A549 (cell line): ENCODE results near the gene CORO2B. TPM values are rescaled to one million over a fixed set of nuclear protein-coding genes. Genes with fewer than 3 reads are reported as not detected.

Experiments
- ATAC-seq, 2 experiments: fragments of 200-7000 bp in 1 of 2; fragments of >200 bp in 1 of 2; cut with Nextera tagmentation in 1 of 2; cut with Tn5 transposase in 1 of 2; 3 replicates each; pipeline versions ENCODE4 v1.8.0 to v1.9.1; 2018 to 2020; ENCODE audit warnings: mild to moderate bottlenecking in 1 of 2, moderate library complexity in 1 of 2
- CTCF ChIA-PET: fragments of 300-600 bp; sonication (Branson Sonifier 250); formaldehyde crosslinking; extraction: SDS; loops from one replicate; lab custom pipeline; 2021; ENCODE audit warnings: antibody characterized with exemption, inconsistent platforms; lab: Yijun Ruan, JAX
- POLR2A ChIA-PET: fragments of 350-600 bp; formaldehyde crosslinking; extraction: SDS; loops from one replicate; lab custom pipeline; 2021; ENCODE audit warnings: antibody characterized with exemption, inconsistent platforms; lab: Yijun Ruan, JAX
- DNase-seq, 2 experiments: peaks; one replicate each; pipeline versions ENCODE4 v3.0.0 to v3.0.0-alpha.2; 2011 to 2016; ENCODE audit warnings: low read depth in 1 of 2, low spot score in 1 of 2
- FAIRE-seq: peaks from 2 replicates; lab custom pipeline; 2011; peaks lifted over from hg19 to GRCh38; lab: Jason Lieb, UNC
- H3K27ac ChIP-seq, 2 experiments: fragments of >200 bp; sonication (Bioruptor Twin); formaldehyde crosslinking; 3 replicates each; pipeline ENCODE4 v1.5.1; 2016 to 2017
- H3K4me1 ChIP-seq: fragments of >200 bp; sonication (Bioruptor Twin); formaldehyde crosslinking; 3 replicates; pipeline ENCODE4 v1.6.1; 2016
- H3K4me2 ChIP-seq: fragments of >200 bp; sonication (Bioruptor Twin); formaldehyde crosslinking; 3 replicates; pipeline ENCODE4 v1.6.1; 2016
- H3K4me3 ChIP-seq: fragments of >200 bp; sonication (Bioruptor Twin); formaldehyde crosslinking; 3 replicates; pipeline ENCODE4 v1.5.1; 2016
- H3K9me3 ChIP-seq: fragments of >200 bp; sonication (Bioruptor Twin); formaldehyde crosslinking; 3 replicates; pipeline ENCODE4 v1.6.1; 2016
- HOXA7 ChIP-seq: fragments of 250-450 bp; sonication (Bioruptor Pico); IDR thresholded peaks from 2 replicates; pipeline ENCODE4 v1.5.0; 2020; ENCODE audit warnings: mild to moderate bottlenecking, moderate library complexity
- MAZ ChIP-seq: fragments of 150-350 bp; IDR thresholded peaks from 2 replicates; pipeline ENCODE4 v1.6.1; 2014; ENCODE audit warnings: antibody characterized with exemption, low read depth, low read length, borderline replicate concordance
- PBX3 ChIP-seq: IDR thresholded peaks from 2 replicates; pipeline ENCODE4 v1.6.1; 2012
- SREBF2 ChIP-seq: fragments of 450-650 bp; IDR thresholded peaks from 2 replicates; pipeline ENCODE4 v1.6.1; 2014; ENCODE audit warnings: mild to moderate bottlenecking, moderate library complexity
- TP53 ChIP-seq: fragments of 250-450 bp; sonication (Bioruptor Pico); IDR thresholded peaks from 2 replicates; pipeline ENCODE4 v1.5.0; 2021; ENCODE audit warnings: mild to moderate bottlenecking, moderate library complexity
- WGBS: methylation state at CpG from one replicate; pipeline ENCODE4 v1.1.6; 2017; ENCODE audit errors: missing lambda C conversion rate; 5-methylcytosine and 5-hydroxymethylcytosine counted together
- polyA plus RNA-seq, 4 experiments: library from polyadenylated mRNA; depleted of rRNA in 3 of 4; stranded (reverse); fragments of >200 nt; fragmentation: RNase III in 1 of 4; extraction: RNeasy Plus Mini Kit Qiagen cat#74134 plus additional on column Dnase treatment in 1 of 4; gene quantifications; 2 replicates in 3 of 4; 3 replicates in 1 of 4; pipeline ENCODE4 v1.2.3, GENCODE V29; 2011 to 2017
- TF ChIP-seq, protein P1 (sequence below): fragments of 450-650 bp; IDR thresholded peaks from 2 replicates; pipeline ENCODE4 v1.6.1; 2014; ENCODE audit warnings: antibody characterized with exemption
- TF ChIP-seq, protein P2 (sequence below): fragments of >200 bp; sonication (Bioruptor Twin); formaldehyde crosslinking; IDR thresholded peaks from 3 replicates; pipeline ENCODE4 v1.6.1; 2016
- TF ChIP-seq, protein P3 (sequence below): IDR thresholded peaks from 2 replicates; pipeline ENCODE4 v1.6.1; 2012; ENCODE audit warnings: low read depth, borderline replicate concordance
- TF ChIP-seq, protein P4 (sequence below): fragments of 200-600 bp; sonication (generic); IDR thresholded peaks from 2 replicates; pipeline ENCODE4 v1.6.1; 2016; ENCODE audit warnings: antibody characterized with exemption, mild to moderate bottlenecking, moderate library complexity

The CORO2B gene
- polyA plus RNA-seq, 2 of the 4 experiments (the other 2 are of a cell fraction): 2.0 to 2.3 TPM

GRCh38 chr15:68735610-68736009, 156.8 kb downstream of the CORO2B start (continued):
- TF ChIP-seq, protein P1, sequence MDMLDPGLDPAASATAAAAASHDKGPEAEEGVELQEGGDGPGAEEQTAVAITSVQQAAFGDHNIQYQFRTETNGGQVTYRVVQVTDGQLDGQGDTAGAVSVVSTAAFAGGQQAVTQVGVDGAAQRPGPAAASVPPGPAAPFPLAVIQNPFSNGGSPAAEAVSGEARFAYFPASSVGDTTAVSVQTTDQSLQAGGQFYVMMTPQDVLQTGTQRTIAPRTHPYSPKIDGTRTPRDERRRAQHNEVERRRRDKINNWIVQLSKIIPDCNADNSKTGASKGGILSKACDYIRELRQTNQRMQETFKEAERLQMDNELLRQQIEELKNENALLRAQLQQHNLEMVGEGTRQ: no peak

DNA sequence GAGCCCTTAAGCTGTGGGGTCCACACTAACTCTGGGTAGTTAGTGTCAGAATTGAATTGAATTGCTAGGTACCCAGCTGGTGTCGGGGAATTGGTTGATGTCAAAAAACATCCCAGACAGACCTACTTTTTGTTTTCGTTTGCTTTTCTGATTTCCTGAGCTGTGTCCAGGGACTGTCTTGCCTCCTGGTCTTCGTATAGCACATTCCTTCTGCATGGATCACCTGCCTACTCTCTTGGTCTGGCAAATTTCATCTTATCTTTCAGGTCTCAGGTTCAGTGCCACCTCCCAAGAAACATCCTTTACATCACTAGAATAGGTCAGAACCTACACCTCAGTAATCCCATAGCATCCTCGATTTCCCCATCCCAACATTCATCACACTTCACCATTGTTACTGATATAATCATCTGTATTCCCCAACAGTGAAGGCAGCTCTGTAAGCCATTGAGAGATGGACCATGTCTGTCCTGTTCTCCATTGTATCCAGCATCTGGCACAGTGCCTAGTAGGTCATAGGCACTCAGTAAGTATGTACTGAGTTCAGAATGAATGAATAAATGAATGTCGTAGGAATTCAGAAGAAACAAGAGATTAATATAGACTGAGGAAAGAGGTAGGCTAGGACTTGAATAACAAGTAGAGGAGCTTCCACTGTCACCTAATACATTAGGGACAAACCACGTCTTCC, 160.7 kb downstream of the CORO2B start:
- CTCF ChIA-PET: interaction anchor here (1.1 to 5.0 kb wide), 4 partner anchors 8 to 185 kb away, joined by 3 to 25 read pairs (median 8); no protein-coding TSS in a partner anchor
- H3K4me3 ChIP-seq: no peak overlapping the region
- no peak overlapping the region for H3K4me2 ChIP-seq
- H3K9me3 ChIP-seq: no peaks in the 10 kb centered on the region
- H3K27ac ChIP-seq: no peak overlapping the region
- peak; percentile 19 to 34; a peak in 2 of 6 replicates for ATAC-seq
- POLR2A ChIA-PET: no interaction called here
- WGBS: 37% methylated on average over 6 of the region's 6 CpGs
- H3K4me1 ChIP-seq: no peaks in the 10 kb centered on the region
- TF ChIP-seq TP53 (CRISPR knock-in tag) (no peak), SREBF2 (no peak), MAZ (no peak)
- TF ChIP-seq, protein P1: no peak
- TF ChIP-seq, protein P2, sequence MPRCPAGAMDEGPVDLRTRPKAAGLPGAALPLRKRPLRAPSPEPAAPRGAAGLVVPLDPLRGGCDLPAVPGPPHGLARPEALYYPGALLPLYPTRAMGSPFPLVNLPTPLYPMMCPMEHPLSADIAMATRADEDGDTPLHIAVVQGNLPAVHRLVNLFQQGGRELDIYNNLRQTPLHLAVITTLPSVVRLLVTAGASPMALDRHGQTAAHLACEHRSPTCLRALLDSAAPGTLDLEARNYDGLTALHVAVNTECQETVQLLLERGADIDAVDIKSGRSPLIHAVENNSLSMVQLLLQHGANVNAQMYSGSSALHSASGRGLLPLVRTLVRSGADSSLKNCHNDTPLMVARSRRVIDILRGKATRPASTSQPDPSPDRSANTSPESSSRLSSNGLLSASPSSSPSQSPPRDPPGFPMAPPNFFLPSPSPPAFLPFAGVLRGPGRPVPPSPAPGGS: no peak
- TF ChIP-seq, protein P3, sequence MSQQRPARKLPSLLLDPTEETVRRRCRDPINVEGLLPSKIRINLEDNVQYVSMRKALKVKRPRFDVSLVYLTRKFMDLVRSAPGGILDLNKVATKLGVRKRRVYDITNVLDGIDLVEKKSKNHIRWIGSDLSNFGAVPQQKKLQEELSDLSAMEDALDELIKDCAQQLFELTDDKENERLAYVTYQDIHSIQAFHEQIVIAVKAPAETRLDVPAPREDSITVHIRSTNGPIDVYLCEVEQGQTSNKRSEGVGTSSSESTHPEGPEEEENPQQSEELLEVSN: no peak
- FAIRE-seq: peak; percentile 7
- DNase-seq: no peak

GRCh38 chr15:68743256-68743655, 164.5 kb downstream of the CORO2B start:
- no peak overlapping the region for H3K27ac ChIP-seq
- no peak overlapping the region for H3K4me2 ChIP-seq
- H3K4me3 ChIP-seq: no peak overlapping the region
- no peaks in the 10 kb centered on the region for H3K4me1 ChIP-seq
- CTCF ChIA-PET: interaction anchor here (0.8 kb wide), 1 partner anchor 10 kb away, joined by 3 read pairs; no protein-coding TSS in a partner anchor
- no peak for DNase-seq
- ATAC-seq: no peak
- H3K9me3 ChIP-seq: no peaks in the 10 kb centered on the region
- TF ChIP-seq, protein P4, sequence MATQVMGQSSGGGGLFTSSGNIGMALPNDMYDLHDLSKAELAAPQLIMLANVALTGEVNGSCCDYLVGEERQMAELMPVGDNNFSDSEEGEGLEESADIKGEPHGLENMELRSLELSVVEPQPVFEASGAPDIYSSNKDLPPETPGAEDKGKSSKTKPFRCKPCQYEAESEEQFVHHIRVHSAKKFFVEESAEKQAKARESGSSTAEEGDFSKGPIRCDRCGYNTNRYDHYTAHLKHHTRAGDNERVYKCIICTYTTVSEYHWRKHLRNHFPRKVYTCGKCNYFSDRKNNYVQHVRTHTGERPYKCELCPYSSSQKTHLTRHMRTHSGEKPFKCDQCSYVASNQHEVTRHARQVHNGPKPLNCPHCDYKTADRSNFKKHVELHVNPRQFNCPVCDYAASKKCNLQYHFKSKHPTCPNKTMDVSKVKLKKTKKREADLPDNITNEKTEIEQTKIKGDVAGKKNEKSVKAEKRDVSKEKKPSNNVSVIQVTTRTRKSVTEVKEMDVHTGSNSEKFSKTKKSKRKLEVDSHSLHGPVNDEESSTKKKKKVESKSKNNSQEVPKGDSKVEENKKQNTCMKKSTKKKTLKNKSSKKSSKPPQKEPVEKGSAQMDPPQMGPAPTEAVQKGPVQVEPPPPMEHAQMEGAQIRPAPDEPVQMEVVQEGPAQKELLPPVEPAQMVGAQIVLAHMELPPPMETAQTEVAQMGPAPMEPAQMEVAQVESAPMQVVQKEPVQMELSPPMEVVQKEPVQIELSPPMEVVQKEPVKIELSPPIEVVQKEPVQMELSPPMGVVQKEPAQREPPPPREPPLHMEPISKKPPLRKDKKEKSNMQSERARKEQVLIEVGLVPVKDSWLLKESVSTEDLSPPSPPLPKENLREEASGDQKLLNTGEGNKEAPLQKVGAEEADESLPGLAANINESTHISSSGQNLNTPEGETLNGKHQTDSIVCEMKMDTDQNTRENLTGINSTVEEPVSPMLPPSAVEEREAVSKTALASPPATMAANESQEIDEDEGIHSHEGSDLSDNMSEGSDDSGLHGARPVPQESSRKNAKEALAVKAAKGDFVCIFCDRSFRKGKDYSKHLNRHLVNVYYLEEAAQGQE: no peak
- TF ChIP-seq MAZ: no peak
- no peak for TF ChIP-seq HOXA7 (CRISPR knock-in tag)
- no peak for TF ChIP-seq PBX3
- 80% methylated on average over 3 of the region's 3 CpGs for whole genome bisulfite sequencing
- FAIRE-seq: no peak
- POLR2A ChIA-PET: no interaction called here
